ENCODE results near the gene BCAM.

BCAM gene

GRCh38 chr19:44863990-44864389 lies 55.1 kb downstream of the BCAM start:
- DNase-seq (ENCODE audit: low spot score in 2 of 2): no peak
- H3K27me3 Mint-ChIP-seq: peaks cover 16% of the 10 kb centered on the region
- no peak overlapping the region for H3K4me3 Mint-ChIP-seq
- H3K4me1 Mint-ChIP-seq: no peaks in the 10 kb centered on the region
- no peak overlapping the region for H3K27ac Mint-ChIP-seq
- ATAC-seq (ENCODE audit: low read depth): no peak
- peaks cover 4% of the 10 kb centered on the region for H3K36me3 Mint-ChIP-seq
- H3K9me3 Mint-ChIP-seq: no peaks in the 10 kb centered on the region

- Mint-ChIP-seq H3K27me3 (peaks cover 16% of the 10 kb centered on the region), H3K36me3 (peaks cover 4% of the 10 kb centered on the region), H3K4me1 (no peaks in the 10 kb centered on the region), H3K9me3 (no peaks in the 10 kb centered on the region), H3K27ac (no peak overlapping the region), H3K4me3 (no peak overlapping the region)
- ATAC-seq (ENCODE audit: low read depth) (no peak), DNase-seq (ENCODE audit: low spot score in 2 of 2) (no peak)
Measured at GRCh38 chr19:44865196-44865767, 56.4 kb downstream of the BCAM start.

GRCh38 chr19:44866664-44867063 lies 57.8 kb downstream of the BCAM start:
- Mint-ChIP-seq H3K27ac (no peak overlapping the region), H3K4me3 (no peak overlapping the region), H3K27me3 (peaks cover 14% of the 10 kb centered on the region), H3K4me1 (no peaks in the 10 kb centered on the region), H3K9me3 (no peaks in the 10 kb centered on the region), H3K36me3 (peaks cover 2% of the 10 kb centered on the region)
- DNase-seq (ENCODE audit: low spot score in 2 of 2) (no peak), ATAC-seq (ENCODE audit: low read depth) (no peak)

- H3K27ac Mint-ChIP-seq: no peak overlapping the region
- no peak for ATAC-seq (ENCODE audit: low read depth)
- no peaks in the 10 kb centered on the region for H3K9me3 Mint-ChIP-seq
- H3K36me3 Mint-ChIP-seq: no peaks in the 10 kb centered on the region
- H3K4me3 Mint-ChIP-seq: no peak overlapping the region
- DNase-seq (ENCODE audit: low spot score in 2 of 2): no peak
- peaks cover 15% of the 10 kb centered on the region for H3K27me3 Mint-ChIP-seq
- H3K4me1 Mint-ChIP-seq: no peaks in the 10 kb centered on the region
Measured at GRCh38 chr19:44867578-44867977, 58.7 kb downstream of the BCAM start.

GRCh38 chr19:44869733-44870470 lies 61.0 kb downstream of the BCAM start:
- Mint-ChIP-seq H3K36me3 (no peaks in the 10 kb centered on the region), H3K4me1 (no peaks in the 10 kb centered on the region), H3K27ac (no peak overlapping the region), H3K4me3 (no peak overlapping the region), H3K9me3 (no peaks in the 10 kb centered on the region), H3K27me3 (peaks cover 19% of the 10 kb centered on the region)
- ATAC-seq (ENCODE audit: low read depth) (no peak), DNase-seq (ENCODE audit: low spot score in 2 of 2) (no peak)
